SK-N-SH (cell line): ENCODE results near the gene MARK3.

ENCODE experiments used
- CTCF ChIP-seq: fragments of 200-600 bp; sonication (generic); IDR thresholded peaks from 2 replicates; pipeline ENCODE4 v1.6.1; 2017; ENCODE audit warnings: antibody characterized with exemption, mild to moderate bottlenecking, moderate library complexity
- EP300 ChIP-seq, 2 experiments: IDR thresholded peaks; 2 replicates each; pipeline versions ENCODE4 v1.4.0 to v1.6.1; 2012; ENCODE audit warnings: borderline replicate concordance in 1 of 2, low read depth in 1 of 2, low read length in 1 of 2
- POLR2AphosphoS5 ChIP-seq: IDR thresholded peaks from 2 replicates; pipeline ENCODE4 v1.6.1; 2012; ENCODE audit warnings: low read depth, low read length
- SMC3 ChIP-seq: IDR thresholded peaks from 2 replicates; pipeline ENCODE4 v1.6.1; 2012; ENCODE audit warnings: low read depth, low read length, improper control_type of control experiment
- YY1 ChIP-seq: IDR thresholded peaks from 2 replicates; pipeline ENCODE4 v1.4.0; 2012; ENCODE audit warnings: low read depth, mild to moderate bottlenecking
- TF ChIP-seq, protein P1 (sequence below): fragments of 150-350 bp; IDR thresholded peaks from 2 replicates; pipeline ENCODE4 v1.6.1; 2017; ENCODE audit warnings: antibody characterized with exemption, low read length, low read depth, borderline replicate concordance

- no peak for TF ChIP-seq SMC3
- no peak for TF ChIP-seq POLR2AphosphoS5
- no peak for TF ChIP-seq YY1
- TF ChIP-seq, protein P1, sequence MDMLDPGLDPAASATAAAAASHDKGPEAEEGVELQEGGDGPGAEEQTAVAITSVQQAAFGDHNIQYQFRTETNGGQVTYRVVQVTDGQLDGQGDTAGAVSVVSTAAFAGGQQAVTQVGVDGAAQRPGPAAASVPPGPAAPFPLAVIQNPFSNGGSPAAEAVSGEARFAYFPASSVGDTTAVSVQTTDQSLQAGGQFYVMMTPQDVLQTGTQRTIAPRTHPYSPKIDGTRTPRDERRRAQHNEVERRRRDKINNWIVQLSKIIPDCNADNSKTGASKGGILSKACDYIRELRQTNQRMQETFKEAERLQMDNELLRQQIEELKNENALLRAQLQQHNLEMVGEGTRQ: no peak
- no peak for TF ChIP-seq CTCF
- no peak for TF ChIP-seq EP300 (IDR thresholded peaks at IDR 0.05; ENCODE audit: borderline replicate concordance in 1 of 2, low read depth in 1 of 2, low read length in 1 of 2)
Observed at GRCh38 chr14:103395244-103395643, 10.0 kb downstream of the MARK3 start.
